OCI-LY3 (cell line): ENCODE results near the gene STARD3.

Source experiments
- H2AFZ ChIP-seq: fragments of 200-600, 300-600 bp; shearing (Covaris generic); 2 replicates; pipeline ENCODE4 v1.6.0; 2014; ENCODE audit warnings: antibody characterized with exemption, low read depth, low read length
- H3K27ac ChIP-seq: fragments of 200-600, 300-600 bp; sonication (generic); 2 replicates; pipeline ENCODE4 v1.5.1; 2014; ENCODE audit warnings: mild to moderate bottlenecking, low read length, moderate library complexity, mixed read lengths
- H3K27me3 ChIP-seq: fragments of 200-600, 300-600 bp; sonication (generic); 2 replicates; pipeline ENCODE4 v1.6.1; 2014; ENCODE audit warnings: low read depth, low read length, mixed read lengths
- H3K36me3 ChIP-seq: fragments of 200-600, 300-600 bp; sonication (generic); replicated peaks from 2 replicates; pipeline ENCODE3; 2014; ENCODE audit warnings: low read depth, low read length, mixed read lengths
- H3K4me1 ChIP-seq: fragments of 300-600, 200-600 bp; sonication (generic); 2 replicates; pipeline ENCODE4 v1.6.1; 2014; ENCODE audit warnings: low read length, mixed read lengths
- H3K4me2 ChIP-seq: fragments of 200-600, 300-600 bp; sonication (generic); 2 replicates; pipeline ENCODE4 v1.6.1; 2014; ENCODE audit warnings: low read length, mixed read lengths
- H3K4me3 ChIP-seq: fragments of 300-600, 200-600 bp; sonication (generic); 2 replicates; pipeline ENCODE4 v1.5.1; 2014; ENCODE audit warnings: antibody characterized with exemption, mild to moderate bottlenecking, low read length, moderate library complexity
- H3K79me2 ChIP-seq: fragments of 300-600, 200-600 bp; shearing (Covaris generic); 2 replicates; pipeline ENCODE4 v1.6.1; 2014; ENCODE audit warnings: mild to moderate bottlenecking, low read length, mixed read lengths
- H3K9ac ChIP-seq: fragments of 300-600, 200-600 bp; shearing (Covaris generic); 2 replicates; pipeline ENCODE4 v1.6.0; 2014; ENCODE audit warnings: mild to moderate bottlenecking, low read length, moderate library complexity
- H3K9me3 ChIP-seq: fragments of 200-600, 300-600 bp; shearing (Covaris generic); 2 replicates; pipeline ENCODE4 v1.6.1; 2014; ENCODE audit warnings: low read length, mixed read lengths; ENCODE audit not compliant: insufficient read depth
- H4K20me1 ChIP-seq: fragments of 200-600, 300-600 bp; sonication (generic); 2 replicates; pipeline ENCODE4 v1.6.1; 2016; ENCODE audit warnings: low read length, mixed read lengths; ENCODE audit not compliant: insufficient read depth
- EZH2phosphoT487 ChIP-seq: fragments of 200-600 bp; shearing (Covaris generic); IDR thresholded peaks from 2 replicates; pipeline ENCODE4 v1.6.1; 2018; ENCODE audit warnings: antibody characterized with exemption, mixed run types, low read depth
- TF ChIP-seq, protein P1 (sequence below): fragments of 200-600, 300-600 bp; sonication (generic); IDR thresholded peaks from 2 replicates; pipeline ENCODE4 v1.5.1; 2014; ENCODE audit warnings: antibody characterized with exemption, low read length, low read depth

The STARD3 gene

DNA sequence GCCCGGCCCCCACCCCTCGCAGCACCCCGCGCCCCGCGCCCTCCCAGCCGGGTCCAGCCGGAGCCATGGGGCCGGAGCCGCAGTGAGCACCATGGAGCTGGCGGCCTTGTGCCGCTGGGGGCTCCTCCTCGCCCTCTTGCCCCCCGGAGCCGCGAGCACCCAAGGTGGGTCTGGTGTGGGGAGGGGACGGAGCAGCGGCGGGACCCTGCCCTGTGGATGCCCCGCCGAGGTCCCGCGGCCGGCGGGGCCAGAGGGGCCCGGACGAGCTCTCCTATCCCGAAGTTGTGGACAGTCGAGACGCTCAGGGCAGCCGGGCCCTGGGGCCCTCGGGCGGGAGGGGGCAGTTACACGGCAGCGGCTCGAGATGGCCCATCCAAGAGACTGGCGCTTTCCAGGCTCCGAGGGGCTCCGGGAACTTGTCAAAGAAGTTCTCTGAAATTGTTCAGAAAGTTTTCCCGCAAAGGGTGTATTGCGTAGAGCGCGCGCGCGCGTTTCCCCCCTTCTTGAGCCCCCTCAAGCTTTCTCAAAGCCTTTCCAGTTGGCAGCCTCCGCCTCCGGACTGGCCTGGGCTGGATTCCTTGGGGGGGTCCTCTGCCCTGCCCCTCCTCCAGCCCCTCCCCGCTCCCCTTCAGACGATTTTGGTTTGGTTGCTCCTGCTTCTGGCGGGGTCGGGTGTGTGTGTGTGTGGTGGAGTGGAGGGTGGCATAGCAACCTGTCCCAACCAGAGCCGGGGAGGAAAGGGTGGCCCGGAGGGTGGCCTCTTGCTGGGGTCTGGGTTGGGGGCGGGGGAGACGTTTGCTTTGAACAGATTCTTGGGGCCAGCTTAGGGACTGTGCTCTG lies 63.4 kb downstream of the STARD3 start:
- H3K36me3 ChIP-seq, result no peaks in the 10 kb centered on the region
- H3K9me3 ChIP-seq, result no peaks in the 10 kb centered on the region
- TF ChIP-seq EZH2phosphoT487, result no peak
- TF ChIP-seq, protein P1, sequence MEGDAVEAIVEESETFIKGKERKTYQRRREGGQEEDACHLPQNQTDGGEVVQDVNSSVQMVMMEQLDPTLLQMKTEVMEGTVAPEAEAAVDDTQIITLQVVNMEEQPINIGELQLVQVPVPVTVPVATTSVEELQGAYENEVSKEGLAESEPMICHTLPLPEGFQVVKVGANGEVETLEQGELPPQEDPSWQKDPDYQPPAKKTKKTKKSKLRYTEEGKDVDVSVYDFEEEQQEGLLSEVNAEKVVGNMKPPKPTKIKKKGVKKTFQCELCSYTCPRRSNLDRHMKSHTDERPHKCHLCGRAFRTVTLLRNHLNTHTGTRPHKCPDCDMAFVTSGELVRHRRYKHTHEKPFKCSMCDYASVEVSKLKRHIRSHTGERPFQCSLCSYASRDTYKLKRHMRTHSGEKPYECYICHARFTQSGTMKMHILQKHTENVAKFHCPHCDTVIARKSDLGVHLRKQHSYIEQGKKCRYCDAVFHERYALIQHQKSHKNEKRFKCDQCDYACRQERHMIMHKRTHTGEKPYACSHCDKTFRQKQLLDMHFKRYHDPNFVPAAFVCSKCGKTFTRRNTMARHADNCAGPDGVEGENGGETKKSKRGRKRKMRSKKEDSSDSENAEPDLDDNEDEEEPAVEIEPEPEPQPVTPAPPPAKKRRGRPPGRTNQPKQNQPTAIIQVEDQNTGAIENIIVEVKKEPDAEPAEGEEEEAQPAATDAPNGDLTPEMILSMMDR, result no peak
- H3K27ac ChIP-seq, result no peak overlapping the region
- H3K4me2 ChIP-seq, result no peak overlapping the region
- H3K4me3 ChIP-seq, result no peak overlapping the region
- no peak overlapping the region for H3K9ac ChIP-seq
- no peaks in the 10 kb centered on the region for H3K79me2 ChIP-seq
- H3K4me1 ChIP-seq, result peaks cover 9% of the 10 kb centered on the region
- H2AFZ ChIP-seq, result no peak overlapping the region
- no peaks in the 10 kb centered on the region for H4K20me1 ChIP-seq
- H3K27me3 ChIP-seq, result no peaks in the 10 kb centered on the region

DNA sequence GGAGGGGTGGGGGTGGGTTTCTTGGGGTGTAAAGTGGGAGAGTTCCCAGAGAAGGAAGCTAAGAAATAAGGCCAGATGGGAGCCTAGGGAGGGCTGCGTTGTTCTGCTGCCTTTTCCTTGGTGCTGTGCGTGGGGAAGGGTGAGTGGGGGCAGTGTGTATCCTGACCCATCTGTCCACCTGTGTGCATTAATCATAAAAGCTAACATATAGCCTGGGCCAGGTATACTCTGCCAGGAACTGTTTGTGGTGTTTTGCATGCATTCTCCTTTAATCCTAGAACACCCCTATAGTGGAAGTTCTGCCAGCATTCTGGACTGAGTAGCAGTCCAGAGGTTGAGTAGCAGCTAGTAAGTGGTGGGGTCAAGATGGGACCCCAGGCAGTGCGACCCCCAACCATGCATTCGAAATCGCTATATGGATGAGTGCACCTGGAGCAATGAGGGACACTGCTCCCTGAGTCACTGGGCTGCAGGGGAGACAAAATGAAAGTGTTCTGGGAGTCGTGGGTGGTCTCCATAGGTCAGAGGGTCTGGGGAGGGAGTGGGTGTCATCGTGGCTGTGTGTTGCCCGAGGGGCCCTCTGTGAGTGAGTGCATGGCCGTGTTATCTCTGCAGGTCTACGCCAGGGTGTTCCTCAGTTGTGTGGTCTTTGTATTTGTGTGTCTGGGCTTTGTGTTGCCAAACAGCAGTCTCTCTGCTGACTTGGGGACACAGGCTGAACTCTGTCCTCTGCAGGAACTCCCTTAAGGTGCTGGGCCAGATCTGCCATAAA lies 64.3 kb downstream of the STARD3 start:
- no peaks in the 10 kb centered on the region for H3K79me2 ChIP-seq
- no peak overlapping the region for H2AFZ ChIP-seq
- TF ChIP-seq EZH2phosphoT487, result no peak
- TF ChIP-seq, protein P1, result no peak
- H3K36me3 ChIP-seq, result no peaks in the 10 kb centered on the region
- no peak overlapping the region for H3K9ac ChIP-seq
- peaks cover 9% of the 10 kb centered on the region for H3K4me1 ChIP-seq
- H3K9me3 ChIP-seq, result no peaks in the 10 kb centered on the region
- H3K4me3 ChIP-seq, result no peak overlapping the region
- H4K20me1 ChIP-seq, result no peaks in the 10 kb centered on the region
- H3K27me3 ChIP-seq, result no peaks in the 10 kb centered on the region
- H3K4me2 ChIP-seq, result no peak overlapping the region
- no peak overlapping the region for H3K27ac ChIP-seq

DNA sequence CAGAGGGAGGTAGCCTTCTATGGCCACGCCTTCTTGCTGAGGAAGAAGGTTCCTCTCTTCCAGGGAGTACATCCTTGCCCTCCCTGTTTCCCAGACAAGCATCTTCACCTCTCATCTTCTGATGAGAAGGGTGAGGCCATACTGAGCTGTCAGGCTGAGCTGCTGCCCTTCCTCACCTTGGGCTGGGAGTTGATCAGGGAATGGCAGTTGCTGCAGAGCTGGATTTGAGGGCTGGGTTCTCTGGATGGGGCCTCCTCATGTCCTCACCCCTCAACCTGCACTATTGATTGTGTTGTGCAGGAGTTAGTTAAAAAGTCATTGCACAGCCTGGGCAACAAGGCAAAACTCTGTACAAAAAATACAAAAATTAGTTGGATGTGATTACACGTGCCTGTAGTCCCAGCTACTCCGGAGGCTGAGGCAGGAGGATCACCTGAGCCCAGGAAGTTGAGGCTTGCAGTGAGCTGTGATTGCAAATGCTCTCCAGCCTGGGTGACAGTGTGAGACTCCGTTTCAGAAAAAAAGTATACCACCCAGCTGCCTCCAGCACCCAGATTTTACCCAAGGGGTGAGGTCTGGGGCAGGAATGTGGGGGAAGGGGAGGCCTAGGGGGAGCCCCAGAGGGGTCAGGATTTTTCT lies 65.0 kb downstream of the STARD3 start:
- Histone ChIP-seq H4K20me1 (no peaks in the 10 kb centered on the region), H3K9me3 (no peaks in the 10 kb centered on the region), H3K4me1 (peaks cover 9% of the 10 kb centered on the region), H3K9ac (no peak overlapping the region), H3K36me3 (no peaks in the 10 kb centered on the region), H3K4me3 (no peak overlapping the region), H3K27ac (no peak overlapping the region), H2AFZ (no peak overlapping the region), H3K4me2 (no peak overlapping the region), H3K27me3 (no peaks in the 10 kb centered on the region), H3K79me2 (no peaks in the 10 kb centered on the region)
- TF ChIP-seq EZH2phosphoT487, result no peak
- TF ChIP-seq, protein P1, result no peak
